IPS DF 6.9 (cell line): ENCODE measurements around the gene SPACDR.
"Not testable (repeated sequence)": the region's sequence is repeated elsewhere in the genome, so short reads cannot be mapped to it uniquely, and the experiment has no call there.

ENCODE experiments used
- DNase-seq: peaks from one replicate; pipeline ENCODE4 v3.0.0-alpha.2; 2013; ENCODE audit warnings: low read depth, low spot score
- H3K27ac ChIP-seq: one replicate; pipeline ENCODE4 v1.5.1; 2013; ENCODE audit warnings: low read length, control low read depth
- H3K27me3 ChIP-seq: 2 replicates; pipeline ENCODE4 v1.6.1; 2013; ENCODE audit warnings: mild to moderate bottlenecking, low read length; ENCODE audit not compliant: control insufficient read depth, insufficient read depth
- H3K36me3 ChIP-seq: 2 replicates; pipeline ENCODE4 v1.6.1; 2013; ENCODE audit warnings: low read length; ENCODE audit not compliant: control insufficient read depth, insufficient read depth
- H3K4me1 ChIP-seq: 2 replicates; pipeline ENCODE4 v1.6.1; 2013; ENCODE audit warnings: low read length; ENCODE audit not compliant: control insufficient read depth, insufficient read depth
- H3K4me3 ChIP-seq: 2 replicates; pipeline ENCODE4 v1.5.1; 2013; ENCODE audit warnings: mild to moderate bottlenecking, low read length
- H3K9me3 ChIP-seq: 2 replicates; pipeline ENCODE4 v1.6.1; 2013; ENCODE audit warnings: low read length, inconsistent platforms; ENCODE audit not compliant: control insufficient read depth, insufficient read depth
- WGBS: extraction: QIAGEN DNeasy Blood & Tissue Kit; methylation state at CpG from one replicate; pipeline ENCODE4 v1.1.7; 2013; ENCODE audit warnings: mixed read lengths, missing lambda C conversion rate; ENCODE audit not compliant: insufficient read length, insufficient coverage; 5-methylcytosine and 5-hydroxymethylcytosine counted together

SPACDR gene, protein sequence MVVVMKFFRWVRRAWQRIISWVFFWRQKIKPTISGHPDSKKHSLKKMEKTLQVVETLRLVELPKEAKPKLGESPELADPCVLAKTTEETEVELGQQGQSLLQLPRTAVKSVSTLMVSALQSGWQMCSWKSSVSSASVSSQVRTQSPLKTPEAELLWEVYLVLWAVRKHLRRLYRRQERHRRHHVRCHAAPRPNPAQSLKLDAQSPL

DNA sequence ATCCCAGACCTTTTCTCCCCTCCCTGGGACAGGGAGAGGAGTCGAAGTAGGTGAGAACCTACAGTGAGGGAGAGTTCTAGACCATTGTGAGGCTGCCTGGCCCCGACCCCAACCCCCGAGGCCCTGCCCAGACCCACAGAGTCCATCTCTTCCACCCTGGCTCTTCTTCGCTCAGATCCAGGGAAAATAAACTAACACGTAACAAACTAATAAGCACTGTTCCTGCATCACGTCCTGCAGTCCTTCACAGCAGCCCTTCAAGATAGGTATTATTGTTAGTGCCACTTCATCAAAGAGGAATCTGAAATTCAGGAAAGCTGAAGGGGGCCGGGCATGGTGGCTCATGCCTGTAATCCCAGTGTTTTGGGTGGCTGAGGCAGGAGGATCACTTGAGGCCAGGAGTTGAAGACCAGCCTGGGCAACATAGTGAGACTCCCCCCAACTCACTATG, at the start of gene SPACDR:
SPACDR (minus strand) TSS at position 51 of the 451 bp plus-strand sequence. CDS start 235 bp downstream, outside the sequence.
- no CpG with 5 or more reads among the region's 7 CpGs for WGBS
- Histone ChIP-seq H3K4me1 (no peaks in the 10 kb centered on the region), H3K36me3 (no peaks in the 10 kb centered on the region), H3K27ac (no peak within 1 kb of the TSS), H3K9me3 (no peaks in the 10 kb centered on the region), H3K4me3 (no peak within 1 kb of the TSS), H3K27me3 (no peaks in the 10 kb centered on the region)
- DNase-seq: no peak

DNA sequence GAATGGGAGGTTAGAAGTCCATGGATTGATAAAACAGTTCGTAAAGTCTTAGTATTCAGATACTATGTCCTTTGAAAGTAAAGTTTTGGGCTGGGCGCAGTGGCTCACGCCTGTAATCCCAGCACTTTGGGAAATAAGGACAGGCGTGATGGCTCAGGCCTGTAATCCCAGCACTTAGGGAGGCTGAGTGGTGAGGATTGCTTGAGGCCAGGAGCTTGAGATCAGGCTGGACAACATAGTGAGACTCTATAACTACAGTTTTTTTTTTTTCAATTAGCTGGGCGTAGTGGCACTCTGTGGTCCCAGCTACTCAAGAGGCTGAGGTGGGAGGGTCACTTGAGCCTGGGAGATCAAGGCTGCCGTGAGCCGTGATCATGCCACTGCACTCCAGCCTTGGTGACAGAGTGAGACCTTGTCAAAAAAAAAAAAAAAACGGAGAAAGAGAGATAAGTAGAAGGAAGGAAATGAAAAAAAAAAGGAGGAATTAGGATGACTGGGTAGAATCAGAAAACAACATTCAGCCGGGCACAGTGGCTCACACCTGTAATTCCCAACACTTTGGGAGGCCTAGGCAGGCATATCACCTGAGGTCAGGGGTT, 49.3 kb upstream of the SPACDR start:
- DNase-seq: no peak
- Histone ChIP-seq H3K36me3 (no peaks in the 10 kb centered on the region), H3K9me3 (no peaks in the 10 kb centered on the region), H3K27me3 (no peaks in the 10 kb centered on the region), H3K4me3 (no peak overlapping the region), H3K4me1 (no peaks in the 10 kb centered on the region), H3K27ac (no peak overlapping the region)
- 100% methylated on average over 1 of the region's 9 CpGs for WGBS

DNA sequence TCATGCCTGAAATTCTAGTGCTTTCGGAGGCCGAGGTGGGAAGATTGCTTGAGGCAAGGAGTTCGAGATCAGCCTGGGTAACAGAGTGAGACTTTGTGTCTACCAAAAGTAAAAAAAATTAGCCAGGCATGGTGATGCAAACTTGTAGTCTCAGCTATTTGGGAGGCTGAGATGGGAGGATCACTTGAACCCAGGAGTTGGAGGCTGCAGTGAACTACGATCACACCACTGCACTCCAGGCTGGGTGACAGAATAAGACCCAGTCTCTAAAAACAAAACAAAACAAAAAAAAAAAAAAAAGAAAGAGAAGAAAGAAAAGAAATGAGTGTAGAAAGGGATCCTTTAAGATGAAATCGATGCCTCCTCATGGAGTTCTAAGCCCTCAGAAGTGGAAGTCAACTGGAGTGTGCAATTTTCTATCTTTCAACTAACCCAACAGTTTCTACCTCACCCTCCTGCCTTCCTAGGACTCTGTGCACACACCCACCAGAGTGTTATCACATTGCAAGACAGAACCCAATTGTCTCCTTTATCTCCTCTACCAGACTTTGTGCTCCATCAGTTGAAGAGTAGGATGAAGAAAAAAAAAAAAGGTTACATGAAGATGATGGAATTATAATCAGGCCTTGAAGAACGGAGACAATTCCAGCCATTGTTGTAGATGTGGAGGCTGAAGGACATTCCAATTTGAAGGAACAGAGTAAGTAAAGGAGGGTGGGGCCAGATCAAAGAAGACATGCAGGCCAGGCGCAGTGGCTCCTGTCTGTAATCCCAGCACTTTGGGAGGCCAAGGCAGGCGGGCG, 46.6 kb upstream of the SPACDR start:
- no peaks in the 10 kb centered on the region for H3K27me3 ChIP-seq
- H3K9me3 ChIP-seq: no peaks in the 10 kb centered on the region
- H3K27ac ChIP-seq: no peak overlapping the region
- no peak for DNase-seq
- H3K4me1 ChIP-seq: no peaks in the 10 kb centered on the region
- WGBS: no CpG with 5 or more reads among the region's 9 CpGs
- no peaks in the 10 kb centered on the region for H3K36me3 ChIP-seq
- no peak overlapping the region for H3K4me3 ChIP-seq

DNA sequence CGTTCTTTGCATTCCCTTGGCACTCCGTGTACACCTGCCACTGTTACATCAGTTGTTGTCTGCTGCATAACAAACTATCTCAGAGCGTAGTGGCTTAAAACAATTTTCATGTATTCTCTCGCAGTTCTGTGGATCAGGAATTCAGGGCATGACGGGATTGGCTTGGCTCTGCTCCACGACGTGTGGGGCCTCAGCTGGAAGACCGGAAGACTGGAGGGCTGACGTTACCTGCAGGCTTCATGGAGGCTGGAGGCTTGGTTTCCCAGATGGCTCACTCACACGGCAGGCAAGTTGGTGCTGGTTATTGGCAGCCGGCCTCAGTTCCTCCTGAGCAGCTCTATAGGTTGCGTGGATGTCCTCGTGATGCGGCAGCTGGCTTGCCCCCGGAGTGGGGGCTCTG, 45.2 kb upstream of the SPACDR start:
- no peaks in the 10 kb centered on the region for H3K9me3 ChIP-seq
- no peak overlapping the region for H3K4me3 ChIP-seq
- H3K4me1 ChIP-seq: no peaks in the 10 kb centered on the region
- no peak for DNase-seq
- no CpG with 5 or more reads among the region's 15 CpGs for WGBS
- H3K36me3 ChIP-seq: no peaks in the 10 kb centered on the region
- H3K27ac ChIP-seq: no peak overlapping the region
- no peaks in the 10 kb centered on the region for H3K27me3 ChIP-seq

DNA sequence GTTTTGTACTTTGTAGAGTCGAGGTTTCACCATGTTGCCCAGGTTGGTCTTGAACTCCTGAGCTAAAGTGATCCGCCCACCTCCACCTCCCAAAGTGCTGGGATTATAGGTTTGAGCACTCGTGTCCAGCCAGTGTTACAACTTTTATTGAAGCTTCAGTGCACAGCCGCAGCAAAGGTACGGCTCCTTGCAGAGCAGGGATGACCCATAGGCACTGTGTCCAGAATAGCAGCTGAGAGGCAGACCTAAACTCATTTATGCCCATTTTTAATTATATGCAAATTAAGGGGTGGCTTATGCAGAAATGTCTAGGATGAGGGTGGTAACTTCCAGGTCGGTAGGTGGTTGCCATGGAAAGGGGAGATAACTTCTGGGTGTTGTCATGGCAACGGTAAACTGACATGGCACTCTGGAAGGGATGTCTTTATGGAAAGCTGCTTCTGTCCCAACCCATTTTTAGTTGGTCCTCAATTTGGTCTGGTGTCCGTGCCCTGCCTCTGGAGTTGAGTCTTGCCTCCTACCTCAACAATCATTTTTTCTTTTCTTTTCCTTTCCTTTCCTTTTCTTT, 42.4 kb upstream of the SPACDR start:
- no peaks in the 10 kb centered on the region for H3K9me3 ChIP-seq
- no peak overlapping the region for H3K4me3 ChIP-seq
- H3K27ac ChIP-seq: no peak overlapping the region
- H3K4me1 ChIP-seq: no peaks in the 10 kb centered on the region
- no CpG with 5 or more reads among the region's 8 CpGs for WGBS
- no peaks in the 10 kb centered on the region for H3K36me3 ChIP-seq
- no peaks in the 10 kb centered on the region for H3K27me3 ChIP-seq
- no peak for DNase-seq

DNA sequence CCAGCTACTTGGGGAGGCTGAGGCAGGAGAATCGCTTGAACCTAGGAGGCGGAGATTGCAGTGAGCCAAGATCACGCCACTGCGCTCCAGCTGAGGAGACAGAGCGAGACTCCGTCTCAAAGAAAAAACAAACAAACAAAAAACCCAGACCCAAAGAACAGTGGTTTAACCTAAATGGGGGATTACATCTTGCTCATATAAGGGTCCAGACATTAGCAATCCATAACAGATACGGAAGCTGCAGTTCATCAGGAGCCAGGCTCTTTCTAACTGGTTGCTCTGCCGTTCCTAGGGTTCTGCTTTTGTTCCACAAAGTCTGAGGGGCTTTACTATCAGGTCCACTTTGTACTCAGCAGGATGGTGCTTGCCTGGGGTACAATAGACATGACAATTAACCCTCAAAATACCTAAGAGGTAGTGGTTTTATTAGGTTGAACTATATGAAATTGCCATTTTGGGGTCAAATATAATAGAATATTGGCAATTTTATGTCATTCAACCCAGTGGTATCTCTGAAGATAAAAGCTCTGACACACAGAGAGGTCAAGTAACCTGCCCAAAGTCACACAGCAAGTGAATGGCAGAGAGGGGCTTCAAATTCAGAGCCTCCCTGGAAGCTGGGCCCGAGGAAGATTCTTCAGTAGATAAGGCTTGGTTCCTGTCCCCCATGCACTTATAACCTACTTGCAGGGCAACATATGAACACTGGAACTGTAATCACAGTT, 41.0 kb upstream of the SPACDR start:
- no peak overlapping the region for H3K27ac ChIP-seq
- H3K9me3 ChIP-seq: no peaks in the 10 kb centered on the region
- H3K4me1 ChIP-seq: no peaks in the 10 kb centered on the region
- no peak overlapping the region for H3K4me3 ChIP-seq
- no CpG with 5 or more reads among the region's 9 CpGs for WGBS
- DNase-seq: no peak
- no peaks in the 10 kb centered on the region for H3K36me3 ChIP-seq
- H3K27me3 ChIP-seq: no peaks in the 10 kb centered on the region

DNA sequence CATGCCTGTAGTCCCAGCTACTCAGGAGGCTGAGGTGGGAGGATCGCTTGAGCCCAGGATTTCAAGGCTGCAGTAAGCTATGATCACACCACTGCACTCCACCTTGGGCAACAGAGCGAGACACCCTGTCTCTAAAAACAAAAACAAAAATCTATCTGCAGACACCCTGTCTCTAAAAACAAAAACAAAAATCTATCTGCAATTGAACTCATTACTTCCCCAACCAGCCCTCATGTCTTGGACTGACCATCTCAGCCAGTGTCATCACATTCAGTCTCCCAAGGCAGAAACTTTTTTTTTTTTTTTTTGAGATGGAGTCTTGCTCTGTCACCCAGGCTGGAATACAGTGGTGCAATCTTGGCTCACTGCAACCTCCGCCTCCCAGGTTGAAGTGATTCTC, 40.0 kb upstream of the SPACDR start:
- not testable (repeated sequence) for DNase-seq, H3K9me3 ChIP-seq, H3K27ac ChIP-seq, H3K4me1 ChIP-seq, H3K36me3 ChIP-seq, H3K4me3 ChIP-seq, H3K27me3 ChIP-seq
- no CpG with 5 or more reads among the region's 3 CpGs for WGBS

DNA sequence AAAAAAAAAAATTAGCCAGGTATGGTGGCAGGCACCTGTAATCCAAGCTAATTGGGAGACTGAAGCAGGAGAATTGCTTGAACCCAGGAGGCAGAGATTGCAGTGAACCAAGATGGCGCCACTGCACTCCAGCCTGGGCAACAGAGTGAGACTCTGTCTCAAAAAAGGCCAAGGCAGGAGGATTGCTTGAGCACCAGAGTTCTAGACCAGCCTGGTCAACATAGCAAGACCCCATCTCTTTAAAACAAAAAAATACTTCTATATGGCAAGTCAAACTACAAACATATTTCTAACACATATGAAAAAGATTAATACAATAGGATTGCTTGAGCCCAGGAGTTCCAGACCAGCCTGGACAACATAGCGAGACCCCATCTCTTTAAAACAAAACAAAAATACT, 36.7 kb upstream of the SPACDR start:
- H3K27ac ChIP-seq, H3K4me1 ChIP-seq, H3K27me3 ChIP-seq, H3K9me3 ChIP-seq, H3K36me3 ChIP-seq, DNase-seq, H3K4me3 ChIP-seq: not testable (repeated sequence)
- 100% methylated on average over 1 of the region's 2 CpGs for WGBS

DNA sequence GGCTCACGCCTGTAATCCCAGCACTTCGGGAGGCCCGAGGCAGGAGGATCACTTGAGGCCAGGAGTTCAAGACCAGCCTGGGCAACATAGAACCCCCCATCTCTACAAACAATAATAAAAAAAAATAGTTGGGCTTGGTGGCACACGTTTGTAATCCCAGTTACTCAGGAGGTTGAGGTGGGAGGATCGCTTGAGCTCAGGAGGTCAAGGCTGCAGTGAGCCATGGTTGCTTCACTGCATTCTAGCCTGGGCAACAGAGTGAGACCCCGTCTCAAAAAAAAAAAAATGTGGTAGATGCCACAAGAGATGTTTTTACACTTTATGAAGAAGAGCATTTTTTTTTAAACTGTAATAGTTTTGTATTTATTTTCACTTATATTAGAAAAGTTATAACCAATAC, 32.4 kb upstream of the SPACDR start:
- Histone ChIP-seq H3K27ac (no peak overlapping the region), H3K9me3 (no peaks in the 10 kb centered on the region), H3K4me1 (no peaks in the 10 kb centered on the region), H3K36me3 (no peaks in the 10 kb centered on the region), H3K27me3 (0 out of 2 replicates have a peak, but pooled peaks cover 2% of the 10 kb centered on the region), H3K4me3 (no peak overlapping the region)
- WGBS: no CpG with 5 or more reads among the region's 6 CpGs
- no peak for DNase-seq
